HG02870 (cell line): ENCODE results near the gene PGAP3.

Experiments
- ATAC-seq: cut with Tn5 transposase; IDR thresholded peaks from one replicate; pipeline ENCODE4 v1.9.1; 2021; ENCODE audit warnings: mild to moderate bottlenecking, moderate library complexity; ENCODE audit not compliant: unreplicated experiment

PGAP3 gene

DNA sequence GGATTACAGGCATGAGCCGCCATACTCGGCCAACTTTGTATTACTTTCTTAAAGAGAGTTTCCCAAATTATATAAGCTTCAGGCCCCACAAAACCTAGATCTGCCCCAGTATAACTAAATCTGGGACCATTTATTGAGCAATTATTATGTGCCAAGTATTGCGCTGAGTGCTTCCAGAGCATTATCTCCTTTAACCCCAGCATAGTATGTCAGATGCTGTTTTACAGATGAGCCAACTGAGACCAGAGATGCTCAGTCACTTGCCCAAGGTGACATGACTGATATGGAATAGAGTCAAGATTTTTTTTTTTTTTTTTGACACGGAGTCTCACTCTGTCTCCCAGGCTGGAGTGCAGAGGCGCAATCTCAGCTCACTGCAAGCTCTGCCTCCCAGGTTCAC is 10.1 kb upstream of the PGAP3 start:
- no peak for ATAC-seq

DNA sequence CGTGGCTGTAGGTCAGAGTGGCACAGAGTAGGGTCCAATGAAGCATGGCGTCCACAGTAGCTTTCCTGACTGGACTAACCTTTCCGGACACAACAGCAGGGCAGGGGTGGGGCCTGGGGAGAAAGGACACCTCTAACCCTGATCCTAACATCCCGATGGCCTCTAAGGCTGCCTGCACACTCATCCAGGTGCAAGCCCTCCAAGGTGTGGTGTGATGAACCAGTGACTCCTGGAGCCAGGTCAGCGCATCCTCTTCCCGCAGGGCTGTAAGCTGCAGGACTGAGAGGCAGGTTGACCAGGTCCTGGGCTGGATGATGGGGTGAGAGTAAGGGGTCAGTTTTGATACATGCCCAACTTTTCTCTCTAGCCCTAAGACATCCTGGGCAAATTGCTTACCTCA is 8.9 kb upstream of the PGAP3 start:
- no peak for ATAC-seq

- ATAC-seq = no peak
Observed at GRCh38 chr17:39695089-39695474, 7.2 kb upstream of the PGAP3 start.

GRCh38 chr17:39694593-39694992 is 6.7 kb upstream of the PGAP3 start:
- no peak for ATAC-seq

DNA sequence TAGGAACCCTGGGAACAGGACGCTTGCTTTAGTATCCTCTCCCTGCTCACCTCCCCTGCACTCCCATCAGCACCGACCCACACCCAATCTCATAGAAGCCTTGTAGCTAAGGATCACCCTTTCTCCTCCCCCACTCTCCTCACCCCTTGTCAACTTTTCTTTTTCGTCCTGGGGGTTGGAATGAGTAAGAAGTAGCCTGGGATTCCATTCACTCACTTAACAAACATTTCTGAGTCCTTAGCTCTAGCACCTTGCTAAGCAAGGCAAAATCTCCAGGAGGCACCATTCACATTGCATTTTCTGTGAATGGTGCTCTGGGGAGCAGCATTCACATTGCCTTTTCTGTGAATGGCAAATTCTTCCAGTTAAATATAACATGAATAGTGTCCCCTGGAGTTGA is 1.1 kb upstream of the PGAP3 start:
- ATAC-seq = no peak

- no peak for ATAC-seq
Observed at GRCh38 chr17:39688475-39688835, 598 bp upstream of the PGAP3 start.

- no peak for ATAC-seq
Observed at GRCh38 chr17:39687101-39687545, 734 bp downstream of the PGAP3 start.

- no peak for ATAC-seq
Observed at GRCh38 chr17:39684369-39685192, 3.3 kb downstream of the PGAP3 start.

DNA sequence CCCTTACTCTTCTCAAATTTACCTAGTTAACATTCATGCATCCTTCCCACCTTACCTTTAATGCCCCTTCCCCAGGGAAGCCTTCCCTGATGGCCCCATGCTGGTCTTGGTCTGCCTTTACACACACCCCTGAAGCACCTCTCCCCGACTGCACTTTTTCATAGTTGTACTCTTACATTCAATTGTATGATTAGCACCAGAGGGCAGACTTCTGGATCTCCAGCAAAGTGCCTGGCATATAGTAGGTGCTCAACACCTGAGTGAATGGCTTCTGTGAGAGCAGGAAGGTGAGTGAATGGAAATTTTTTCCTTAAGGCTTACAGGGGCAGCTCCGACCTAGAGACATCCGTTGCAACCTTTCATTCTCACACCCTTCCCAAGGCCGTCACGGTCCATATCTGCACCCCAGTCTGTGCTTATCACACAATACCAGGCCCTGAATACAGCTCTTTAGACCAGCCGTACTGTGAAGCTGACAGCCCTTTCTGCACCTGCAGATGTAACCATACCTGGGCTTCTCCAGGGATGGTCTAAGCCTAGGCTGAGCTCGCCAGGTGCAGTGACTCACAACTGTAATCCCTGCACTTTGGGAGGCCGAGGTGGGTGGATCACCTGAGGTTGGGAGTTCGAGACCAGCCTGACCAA is 4.4 kb downstream of the PGAP3 start:
- ATAC-seq = no peak

GRCh38 chr17:39679521-39680192 is 8.2 kb downstream of the PGAP3 start:
- no peak for ATAC-seq

GRCh38 chr17:39678340-39679116 is 9.3 kb downstream of the PGAP3 start:
- no peak for ATAC-seq

DNA sequence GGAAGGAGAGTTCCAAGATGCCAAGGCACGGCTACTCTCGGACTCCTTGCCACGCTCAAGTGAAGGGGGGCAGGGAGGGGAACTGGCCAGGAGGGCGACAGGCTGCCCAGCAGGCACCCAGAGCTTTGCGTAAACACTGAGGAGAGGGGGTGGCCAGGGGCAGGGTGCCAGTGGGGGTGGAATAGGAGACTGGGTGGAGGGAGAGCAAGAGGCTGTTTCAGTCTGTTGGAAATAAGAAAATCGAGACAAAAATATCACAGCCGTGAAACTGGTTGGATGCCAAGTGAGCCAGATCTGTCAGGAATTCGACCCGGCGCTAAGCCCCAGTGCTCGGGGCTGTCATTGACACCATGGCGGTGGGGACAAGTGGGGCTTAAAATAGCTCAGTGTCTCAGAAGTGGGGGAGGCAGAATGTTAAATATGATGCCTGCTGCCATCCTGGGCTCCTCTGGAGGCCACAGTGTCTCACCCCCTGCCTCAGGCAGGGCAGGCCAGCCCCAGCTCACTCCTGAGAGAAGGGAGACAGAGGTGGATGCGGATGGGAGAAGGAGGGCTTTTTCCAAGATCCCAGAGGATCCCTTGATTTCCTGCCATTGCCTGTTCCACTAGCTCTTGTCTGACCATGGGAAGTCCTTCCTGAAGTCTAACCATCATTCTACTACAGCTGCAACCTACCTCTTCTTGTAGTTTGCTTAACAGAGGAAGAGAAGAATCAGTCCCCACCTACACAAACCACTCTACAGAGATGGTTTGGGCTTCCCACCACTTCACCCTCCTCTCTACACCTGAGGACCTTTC is 10.1 kb downstream of the PGAP3 start:
- no peak for ATAC-seq

GRCh38 chr17:39677072-39677471 is 10.8 kb downstream of the PGAP3 start:
- ATAC-seq = no peak

DNA sequence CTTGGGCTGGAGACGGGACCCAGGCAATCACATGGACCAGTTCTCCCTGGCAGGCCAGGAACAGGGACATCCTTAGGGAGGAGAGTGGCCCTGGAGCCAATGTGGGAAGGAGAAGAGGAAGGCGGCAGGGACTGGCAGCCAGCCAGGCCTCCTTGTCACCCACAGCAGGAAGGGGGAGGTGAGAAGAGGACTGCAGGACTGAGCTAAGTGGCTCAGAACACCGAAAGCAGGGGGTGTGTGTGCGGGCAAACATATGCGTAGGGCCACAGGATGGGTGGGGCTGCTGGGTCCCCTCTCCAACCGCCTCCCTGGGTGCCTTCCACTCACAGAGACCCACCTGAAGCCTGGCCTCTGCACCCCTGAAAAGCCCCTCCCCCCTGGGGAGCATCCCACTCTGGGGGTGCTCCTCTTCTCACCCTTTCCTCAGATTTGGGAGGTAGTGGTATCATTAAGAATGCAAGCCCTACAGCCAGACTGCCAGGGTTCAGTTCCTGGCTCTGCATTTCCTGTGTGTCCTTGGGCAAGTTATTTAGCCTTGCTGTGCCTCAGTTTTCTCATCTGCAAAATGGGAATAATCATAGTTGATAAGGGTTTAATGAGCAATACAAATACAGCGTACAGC is 11.5 kb downstream of the PGAP3 start:
- no peak for ATAC-seq

GRCh38 chr17:39675390-39676082 is 12.3 kb downstream of the PGAP3 start:
- ATAC-seq = no peak

DNA sequence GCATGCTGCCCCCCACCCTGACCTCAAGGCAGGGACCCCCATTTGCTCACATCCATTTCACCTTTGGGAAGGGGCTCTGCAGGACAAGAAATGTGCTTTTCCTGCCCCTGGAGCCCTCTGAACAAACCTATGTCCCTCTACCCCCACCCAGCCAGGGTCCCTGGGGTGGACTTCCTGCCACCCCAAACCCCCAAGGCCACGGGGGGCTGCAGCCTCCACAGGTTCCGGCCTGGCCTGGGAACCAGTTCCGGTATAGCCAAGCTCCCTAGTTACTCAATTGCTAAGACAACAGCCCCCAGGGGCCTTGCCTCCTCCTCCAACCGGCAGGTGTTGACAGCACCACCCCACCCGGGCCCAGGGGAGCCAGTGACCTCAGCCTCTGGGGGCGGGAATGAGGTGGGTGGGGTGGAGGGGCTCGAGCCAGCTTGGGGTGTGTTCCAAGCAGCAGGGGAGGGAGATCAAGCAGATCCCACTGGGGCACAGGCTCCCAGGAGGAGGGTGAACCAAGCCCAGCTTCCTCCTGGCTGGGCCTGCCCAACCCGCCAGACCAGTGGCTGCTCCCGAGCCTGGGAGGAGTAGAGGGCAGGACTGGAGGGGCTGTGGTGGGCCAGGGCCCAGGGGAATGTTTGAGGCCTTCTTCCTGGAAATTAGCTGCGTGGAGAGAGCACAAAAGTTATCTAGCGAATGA is 13.0 kb downstream of the PGAP3 start:
- no peak for ATAC-seq

GRCh38 chr17:39674179-39674578 is 13.7 kb downstream of the PGAP3 start:
- ATAC-seq = no peak

- ATAC-seq = no peak
Observed at GRCh38 chr17:39673335-39674081, 14.3 kb downstream of the PGAP3 start.
